ENCODE data around the gene ACO2. TPM values are rescaled to one million over a fixed set of nuclear protein-coding genes. Genes with fewer than 3 reads are reported as not detected.
A peak's percentile ranks its signal among the peaks of the same experiment; 100 is the strongest.

Gene ACO2
- total and polyA plus RNA-seq, 2 of the 13 experiments (the other 11 are each of a cell fraction or from before 2014, with no cell fraction given), result 19.2 to 45.6 TPM

DNA sequence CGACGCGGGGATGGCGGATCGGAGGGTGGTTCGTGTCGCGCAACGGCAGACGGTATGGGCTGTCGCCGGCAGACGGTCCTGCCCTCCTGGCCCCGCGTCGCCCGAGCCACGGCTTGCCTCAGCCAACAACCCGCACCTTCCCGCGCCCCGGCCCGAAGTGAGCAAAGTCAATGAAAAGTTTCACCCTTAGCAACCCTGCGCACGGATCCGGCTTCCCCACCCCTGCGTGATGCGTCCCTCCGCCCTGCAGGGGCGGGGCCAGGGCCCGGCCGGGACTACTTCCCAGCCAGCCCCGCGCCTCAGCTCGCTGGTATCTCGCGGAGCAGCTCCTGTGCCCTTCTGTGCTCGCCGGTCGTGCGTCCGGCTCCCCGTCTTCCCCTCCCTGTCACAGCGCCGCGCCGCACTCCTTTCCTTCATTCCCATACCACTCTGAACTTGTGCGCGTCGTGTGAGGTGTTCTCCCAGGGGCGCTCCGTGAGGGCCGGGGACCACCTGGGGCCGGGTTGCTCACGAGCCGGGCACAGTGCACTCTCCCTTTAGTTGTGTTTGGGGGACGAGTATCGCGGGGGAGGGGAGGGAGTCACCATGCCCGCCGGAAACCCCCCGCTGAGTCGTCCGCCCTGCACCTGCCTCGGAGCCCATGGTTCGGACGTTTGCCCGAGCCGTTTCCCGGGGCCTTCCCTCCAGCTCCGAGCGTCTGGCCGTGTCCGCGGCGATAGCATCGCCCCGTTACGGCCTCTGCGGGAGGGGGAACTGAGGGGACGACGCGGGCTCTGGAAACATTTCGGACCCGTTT, 22.1 kb upstream of the ACO2 start, which contains the start of gene TOB2 (continued):
- peak; percentile 95 for TF ChIP-seq TSC22D2 (CRISPR knock-in tag; IDR thresholded peaks at IDR 0.05; ENCODE audit: borderline replicate concordance)
- TF ChIP-seq ZNF263 (CRISPR knock-in tag; IDR thresholded peaks at IDR 0.05), result peak; percentile 95
- 0 out of 2 replicates have a peak, but pooled peaks have one; percentile 2 for TF ChIP-seq NFE2L2 (IDR thresholded peaks at IDR 0.05; ENCODE audit: low read length)
- peak; percentile 96 for TF ChIP-seq TGIF2 (CRISPR knock-in tag; IDR thresholded peaks at IDR 0.05)
- peak; percentile 93; the same call in 1 of the 2 replicates for TF ChIP-seq DNMT3B (CRISPR knock-in tag; conservative IDR thresholded peaks at IDR 0.05)
- TF ChIP-seq, protein P1, sequence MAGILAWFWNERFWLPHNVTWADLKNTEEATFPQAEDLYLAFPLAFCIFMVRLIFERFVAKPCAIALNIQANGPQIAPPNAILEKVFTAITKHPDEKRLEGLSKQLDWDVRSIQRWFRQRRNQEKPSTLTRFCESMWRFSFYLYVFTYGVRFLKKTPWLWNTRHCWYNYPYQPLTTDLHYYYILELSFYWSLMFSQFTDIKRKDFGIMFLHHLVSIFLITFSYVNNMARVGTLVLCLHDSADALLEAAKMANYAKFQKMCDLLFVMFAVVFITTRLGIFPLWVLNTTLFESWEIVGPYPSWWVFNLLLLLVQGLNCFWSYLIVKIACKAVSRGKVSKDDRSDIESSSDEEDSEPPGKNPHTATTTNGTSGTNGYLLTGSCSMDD (CRISPR knock-in tag; IDR thresholded peaks at IDR 0.05), result no peak
- no peak for TF ChIP-seq CEBPB (IDR thresholded peaks at IDR 0.05; ENCODE audit: borderline replicate concordance, low read depth, low read length)
- TF ChIP-seq HOXD1 (CRISPR knock-in tag; IDR thresholded peaks at IDR 0.05), result peak; percentile 83; the same call in 1 of the 2 replicates
- peak; percentile 39; the same call in 1 of the 2 replicates for TF ChIP-seq RBAK (CRISPR knock-in tag; IDR thresholded peaks at IDR 0.05)
- TF ChIP-seq HOXA3 (CRISPR knock-in tag; IDR thresholded peaks at IDR 0.05), result peak; percentile 91
- peak; percentile 99 for TF ChIP-seq REPIN1 (CRISPR knock-in tag; IDR thresholded peaks at IDR 0.05; ENCODE audit: borderline replicate concordance, low read depth)
- TF ChIP-seq, protein P2, sequence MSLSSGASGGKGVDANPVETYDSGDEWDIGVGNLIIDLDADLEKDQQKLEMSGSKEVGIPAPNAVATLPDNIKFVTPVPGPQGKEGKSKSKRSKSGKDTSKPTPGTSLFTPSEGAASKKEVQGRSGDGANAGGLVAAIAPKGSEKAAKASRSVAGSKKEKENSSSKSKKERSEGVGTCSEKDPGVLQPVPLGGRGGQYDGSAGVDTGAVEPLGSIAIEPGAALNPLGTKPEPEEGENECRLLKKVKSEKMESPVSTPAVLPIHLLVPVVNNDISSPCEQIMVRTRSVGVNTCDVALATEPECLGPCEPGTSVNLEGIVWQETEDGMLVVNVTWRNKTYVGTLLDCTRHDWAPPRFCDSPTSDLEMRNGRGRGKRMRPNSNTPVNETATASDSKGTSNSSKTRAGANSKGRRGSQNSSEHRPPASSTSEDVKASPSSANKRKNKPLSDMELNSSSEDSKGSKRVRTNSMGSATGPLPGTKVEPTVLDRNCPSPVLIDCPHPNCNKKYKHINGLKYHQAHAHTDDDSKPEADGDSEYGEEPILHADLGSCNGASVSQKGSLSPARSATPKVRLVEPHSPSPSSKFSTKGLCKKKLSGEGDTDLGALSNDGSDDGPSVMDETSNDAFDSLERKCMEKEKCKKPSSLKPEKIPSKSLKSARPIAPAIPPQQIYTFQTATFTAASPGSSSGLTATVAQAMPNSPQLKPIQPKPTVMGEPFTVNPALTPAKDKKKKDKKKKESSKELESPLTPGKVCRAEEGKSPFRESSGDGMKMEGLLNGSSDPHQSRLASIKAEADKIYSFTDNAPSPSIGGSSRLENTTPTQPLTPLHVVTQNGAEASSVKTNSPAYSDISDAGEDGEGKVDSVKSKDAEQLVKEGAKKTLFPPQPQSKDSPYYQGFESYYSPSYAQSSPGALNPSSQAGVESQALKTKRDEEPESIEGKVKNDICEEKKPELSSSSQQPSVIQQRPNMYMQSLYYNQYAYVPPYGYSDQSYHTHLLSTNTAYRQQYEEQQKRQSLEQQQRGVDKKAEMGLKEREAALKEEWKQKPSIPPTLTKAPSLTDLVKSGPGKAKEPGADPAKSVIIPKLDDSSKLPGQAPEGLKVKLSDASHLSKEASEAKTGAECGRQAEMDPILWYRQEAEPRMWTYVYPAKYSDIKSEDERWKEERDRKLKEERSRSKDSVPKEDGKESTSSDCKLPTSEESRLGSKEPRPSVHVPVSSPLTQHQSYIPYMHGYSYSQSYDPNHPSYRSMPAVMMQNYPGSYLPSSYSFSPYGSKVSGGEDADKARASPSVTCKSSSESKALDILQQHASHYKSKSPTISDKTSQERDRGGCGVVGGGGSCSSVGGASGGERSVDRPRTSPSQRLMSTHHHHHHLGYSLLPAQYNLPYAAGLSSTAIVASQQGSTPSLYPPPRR (CRISPR knock-in tag; IDR thresholded peaks at IDR 0.05; ENCODE audit: borderline replicate concordance), result peak; percentile 79
- no peak for TF ChIP-seq SMAD9 (CRISPR knock-in tag; IDR thresholded peaks at IDR 0.05)
- peak; percentile 97 for TF ChIP-seq HOXA9 (CRISPR knock-in tag; IDR thresholded peaks at IDR 0.05; ENCODE audit: borderline replicate concordance)
- TF ChIP-seq XBP1 (CRISPR knock-in tag; IDR thresholded peaks at IDR 0.05), result 0 out of 2 replicates have a peak, but pooled peaks have one; percentile 63
- TF ChIP-seq, protein P3, sequence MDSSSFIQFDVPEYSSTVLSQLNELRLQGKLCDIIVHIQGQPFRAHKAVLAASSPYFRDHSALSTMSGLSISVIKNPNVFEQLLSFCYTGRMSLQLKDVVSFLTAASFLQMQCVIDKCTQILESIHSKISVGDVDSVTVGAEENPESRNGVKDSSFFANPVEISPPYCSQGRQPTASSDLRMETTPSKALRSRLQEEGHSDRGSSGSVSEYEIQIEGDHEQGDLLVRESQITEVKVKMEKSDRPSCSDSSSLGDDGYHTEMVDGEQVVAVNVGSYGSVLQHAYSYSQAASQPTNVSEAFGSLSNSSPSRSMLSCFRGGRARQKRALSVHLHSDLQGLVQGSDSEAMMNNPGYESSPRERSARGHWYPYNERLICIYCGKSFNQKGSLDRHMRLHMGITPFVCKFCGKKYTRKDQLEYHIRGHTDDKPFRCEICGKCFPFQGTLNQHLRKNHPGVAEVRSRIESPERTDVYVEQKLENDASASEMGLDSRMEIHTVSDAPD (CRISPR knock-in tag; IDR thresholded peaks at IDR 0.05), result peak; percentile 10; the same call in 1 of the 2 replicates
- TF ChIP-seq AGO2 (optimal IDR thresholded peaks at IDR 0.05; ENCODE audit: low read depth, low read length), result peak; percentile 100
- peak; percentile 90; the same call in 1 of the 2 replicates for TF ChIP-seq ZNF678 (CRISPR knock-in tag; IDR thresholded peaks at IDR 0.05)
- TF ChIP-seq ZNF225 (CRISPR knock-in tag; IDR thresholded peaks at IDR 0.05), result no peak; the same call in 1 of the 2 replicates

Data from HepG2 (cell line).